ENCODE results near the gene INVS.
"Not testable (repeated sequence)": the region's sequence is repeated elsewhere in the genome, so short reads cannot be mapped to it uniquely, and the experiment has no call there.

Gene INVS

GRCh38 chr9:100196215-100196614 lies 97.2 kb downstream of the INVS start:
- no peak for DNase-seq (ENCODE audit: low read depth, low spot score)

DNA sequence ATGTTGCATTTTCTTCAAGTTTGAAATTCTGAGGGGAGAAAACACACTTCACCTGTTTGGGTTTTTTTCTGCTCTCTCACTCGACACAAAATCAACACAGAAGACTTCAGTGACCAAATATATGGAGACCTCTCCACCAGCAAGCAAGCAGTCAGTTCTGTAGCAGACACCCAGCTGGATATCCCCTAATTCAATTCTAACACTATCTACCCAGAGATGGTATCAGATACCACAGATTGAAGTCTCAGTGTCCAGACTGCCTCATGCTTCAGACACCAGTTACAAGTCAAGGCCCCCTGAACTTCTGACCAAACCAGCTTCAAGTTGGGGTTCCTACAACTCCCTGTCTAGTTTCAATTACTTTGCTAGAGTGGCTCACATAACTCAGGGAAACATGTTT lies 97.8 kb downstream of the INVS start:
- DNase-seq (ENCODE audit: low read depth, low spot score): no peak

- no peak for DNase-seq (ENCODE audit: low read depth, low spot score)
These were observed 98.5 kb downstream of the INVS start for GRCh38 chr9:100197553-100197952.

DNA sequence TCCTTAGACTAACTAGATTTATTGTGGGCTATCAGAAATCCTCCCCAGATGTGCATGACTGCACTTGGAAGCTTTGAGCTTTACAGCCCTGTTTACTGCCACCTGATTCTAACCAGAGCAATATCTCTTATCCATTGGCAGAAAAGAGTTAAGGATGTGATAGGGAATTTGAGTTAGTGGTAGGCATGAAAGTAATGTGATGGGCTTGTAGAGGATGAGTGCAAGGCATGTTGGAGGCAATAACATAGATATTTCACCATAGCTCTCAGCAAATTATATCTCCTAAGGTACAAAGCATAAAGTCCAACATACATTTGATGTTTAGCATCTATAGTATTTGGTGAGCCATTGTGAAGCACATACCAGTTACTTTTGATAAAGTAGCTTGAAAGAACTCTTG lies 103.8 kb downstream of the INVS start:
- DNase-seq (ENCODE audit: low read depth, low spot score): no peak

GRCh38 chr9:100204796-100205195 lies 105.8 kb downstream of the INVS start:
- DNase-seq (ENCODE audit: low read depth, low spot score): no peak

GRCh38 chr9:100206899-100207298 lies 107.9 kb downstream of the INVS start:
- peak; percentile 36 for DNase-seq (ENCODE audit: low read depth, low spot score)

DNA sequence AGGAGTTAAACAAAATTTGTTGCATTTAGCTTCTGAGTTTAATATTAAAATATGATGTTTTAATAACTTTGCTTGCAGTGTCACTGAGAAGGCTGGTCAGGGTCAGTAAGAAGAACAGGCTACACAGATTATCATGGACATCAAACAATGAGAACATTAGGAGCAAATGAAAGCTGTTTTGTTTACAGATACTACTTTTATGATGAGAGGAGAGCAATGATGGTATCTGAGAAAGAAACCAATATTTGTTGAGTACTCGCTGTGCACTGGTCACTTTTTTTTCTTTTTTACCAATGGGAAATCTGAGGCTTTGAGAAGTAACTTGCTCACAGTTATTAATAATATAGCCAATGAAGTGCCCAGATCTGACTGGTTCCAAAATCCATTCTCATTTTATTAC lies 109.6 kb downstream of the INVS start:
- DNase-seq (ENCODE audit: low read depth, low spot score): no peak

GRCh38 chr9:100211476-100211875 lies 112.4 kb downstream of the INVS start:
- DNase-seq (ENCODE audit: low read depth, low spot score): no peak

GRCh38 chr9:100213730-100214477 lies 114.9 kb downstream of the INVS start:
- DNase-seq (ENCODE audit: low read depth, low spot score): peak; percentile 83

- peak; percentile 35 for DNase-seq (ENCODE audit: low read depth, low spot score)
These were observed 117.2 kb downstream of the INVS start for GRCh38 chr9:100216178-100216787.

GRCh38 chr9:100217536-100217935 lies 118.5 kb downstream of the INVS start:
- DNase-seq (ENCODE audit: low read depth, low spot score): peak; percentile 28

DNA sequence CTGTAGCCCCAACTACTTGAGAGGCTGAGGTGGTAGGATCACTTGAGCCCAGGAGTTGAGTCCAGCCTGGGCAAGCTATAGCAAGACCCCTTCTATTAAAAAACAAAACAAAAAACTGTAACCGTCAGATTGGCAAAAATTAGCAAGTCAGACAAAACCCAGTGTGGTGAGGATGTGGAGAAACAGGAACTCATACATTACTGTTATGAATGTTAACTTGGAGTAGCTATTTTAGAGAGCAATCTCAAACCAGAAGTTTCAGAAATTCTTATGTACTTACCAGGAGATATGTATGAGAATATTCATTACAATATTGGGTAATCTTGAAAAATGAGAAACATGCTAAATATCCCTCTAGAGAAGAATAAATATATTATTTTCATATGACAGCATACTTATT lies 120.3 kb downstream of the INVS start:
- DNase-seq (ENCODE audit: low read depth, low spot score): no peak

DNA sequence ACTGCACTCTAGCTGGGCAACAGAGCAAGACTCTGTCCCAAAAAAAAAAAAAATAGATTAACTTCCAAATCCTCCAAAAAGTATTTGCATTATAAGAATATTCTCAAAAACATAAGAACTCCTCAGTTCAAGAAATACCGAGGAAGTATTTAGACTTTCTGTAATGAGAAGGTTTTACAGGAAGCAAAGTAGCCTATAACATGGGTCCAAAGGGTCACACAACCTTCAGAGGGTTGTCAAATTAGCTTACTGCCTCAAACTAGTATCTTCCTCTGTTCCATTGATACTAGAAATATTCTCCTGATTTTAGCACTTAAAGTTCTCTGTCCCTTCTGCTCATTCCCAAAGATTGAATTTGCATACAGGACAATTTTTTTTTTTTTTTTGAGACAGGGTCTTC lies 121.9 kb downstream of the INVS start:
- DNase-seq (ENCODE audit: low read depth, low spot score): no peak

DNA sequence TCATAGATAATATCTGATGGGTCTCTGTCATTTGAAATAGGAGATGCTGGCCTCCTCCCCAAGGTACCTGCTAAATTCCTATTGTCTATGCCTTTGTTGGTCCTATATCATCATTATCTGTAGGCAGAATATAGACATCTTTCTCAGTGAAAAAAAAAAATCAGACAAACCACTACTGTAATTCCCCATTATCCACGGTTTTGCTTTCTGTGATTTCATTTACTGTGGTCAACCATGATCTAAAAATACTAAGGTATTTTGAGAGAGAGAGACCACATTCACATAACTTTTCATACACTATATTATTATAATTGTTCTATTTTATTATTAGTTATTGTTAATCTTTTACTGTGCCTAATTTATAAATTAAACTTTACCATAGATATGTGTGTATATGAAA lies 122.5 kb downstream of the INVS start:
- DNase-seq (ENCODE audit: low read depth, low spot score): no peak

- peak; percentile 51 for DNase-seq (ENCODE audit: low read depth, low spot score)
These were observed 123.6 kb downstream of the INVS start for GRCh38 chr9:100222674-100223073.

- no peak for DNase-seq (ENCODE audit: low read depth, low spot score)
These were observed 128.6 kb downstream of the INVS start for GRCh38 chr9:100227636-100228035.

- no peak for DNase-seq (ENCODE audit: low read depth, low spot score)
These were observed 129.4 kb downstream of the INVS start for GRCh38 chr9:100228352-100228869.

DNA sequence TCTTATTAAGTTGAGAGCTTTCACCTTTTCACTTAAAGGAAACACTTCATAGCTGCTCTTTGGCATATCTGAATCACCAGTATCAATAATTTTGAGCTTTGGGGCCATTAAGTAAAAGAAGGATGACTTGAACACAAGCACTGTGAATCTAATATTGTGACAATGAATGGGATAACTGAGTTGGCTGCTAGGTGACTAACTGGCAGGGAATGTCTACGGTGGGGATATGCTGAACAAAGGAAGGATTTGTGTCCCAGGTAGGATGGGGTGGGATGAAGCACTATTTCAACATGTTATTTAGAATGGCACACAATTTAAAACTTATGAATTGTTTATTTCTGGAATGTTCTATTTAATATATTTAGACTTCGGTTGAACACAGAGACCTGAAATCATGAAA lies 130.1 kb downstream of the INVS start:
- peak; percentile 11 for DNase-seq (ENCODE audit: low read depth, low spot score)

GRCh38 chr9:100229561-100229960 lies 130.5 kb downstream of the INVS start:
- DNase-seq (ENCODE audit: low read depth, low spot score): no peak

GRCh38 chr9:100236986-100237385 lies 137.9 kb downstream of the INVS start:
- not testable (repeated sequence) for DNase-seq (ENCODE audit: low read depth, low spot score)

DNA sequence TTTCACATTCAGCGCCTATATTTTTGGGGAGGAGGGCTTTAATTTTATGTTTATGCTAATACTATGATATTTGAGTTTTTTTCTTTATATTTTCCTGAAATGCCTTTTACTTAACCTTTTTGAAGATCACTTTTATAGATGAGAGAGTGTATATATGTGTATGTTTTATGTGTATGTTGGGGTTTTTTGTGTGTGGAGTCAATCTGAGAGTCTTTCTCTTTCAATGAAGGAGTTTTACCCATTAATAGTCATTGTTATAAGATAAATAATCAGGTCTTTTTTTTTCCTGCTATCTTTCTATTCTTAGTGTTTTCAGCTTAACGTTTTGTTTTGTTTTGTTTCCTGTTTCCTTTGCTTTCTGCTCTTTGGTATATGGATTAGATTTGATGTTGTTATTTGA lies 141.5 kb downstream of the INVS start:
- no peak for DNase-seq (ENCODE audit: low read depth, low spot score)

- no peak for DNase-seq (ENCODE audit: low read depth, low spot score)
These were observed 168.2 kb downstream of the INVS start for GRCh38 chr9:100267211-100267610.

DNA sequence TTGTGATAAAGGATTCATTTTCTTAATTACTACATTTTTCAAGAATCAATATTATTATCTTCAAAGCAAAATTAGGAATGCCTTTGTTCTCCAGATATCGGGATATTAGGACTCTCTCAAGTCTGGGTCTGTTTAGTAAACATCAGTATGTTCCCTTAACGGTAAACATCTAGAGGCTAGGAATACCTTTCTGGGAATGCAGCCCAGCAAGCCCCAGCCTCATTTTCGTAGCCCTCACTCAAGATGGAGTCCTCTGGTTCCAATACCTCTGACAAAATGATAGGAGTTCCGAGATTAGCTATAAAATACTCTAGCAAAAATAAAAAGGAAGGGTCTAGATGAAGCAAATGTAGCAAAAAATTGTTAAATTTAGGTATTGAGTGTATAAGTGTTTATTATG lies 169.2 kb downstream of the INVS start:
- no peak for DNase-seq (ENCODE audit: low read depth, low spot score)
